Trophoblast cell (in vitro differentiated cells and primary cell): Measurements from ENCODE around the gene SHOX.
"Not testable (repeated sequence)": the region's sequence is repeated elsewhere in the genome, so short reads cannot be mapped to it uniquely, and the experiment has no call there.

Experiments used
- DNase-seq, 2 donors: peaks; one replicate each; pipeline ENCODE4 v3.0.0-alpha.2; 2016
- H2AFZ ChIP-seq: 2 replicates; pipeline ENCODE4 v1.6.1; 2013; ENCODE audit warnings: low read length, moderate library complexity, mild to moderate bottlenecking; ENCODE audit not compliant: insufficient read depth, poor library complexity
- H2AK5ac ChIP-seq: 2 replicates; pipeline ENCODE4 v1.6.1; 2013; ENCODE audit warnings: mild to moderate bottlenecking, low read length
- H2BK120ac ChIP-seq: 2 replicates; pipeline ENCODE4 v1.6.1; 2013; ENCODE audit warnings: low read length, mild to moderate bottlenecking, moderate library complexity; ENCODE audit not compliant: insufficient read depth, poor library complexity
- H2BK12ac ChIP-seq: 2 replicates; pipeline ENCODE4 v1.6.1; 2013; ENCODE audit warnings: mild to moderate bottlenecking, low read length, moderate library complexity
- H2BK5ac ChIP-seq: 2 replicates; pipeline ENCODE4 v1.6.1; 2013; ENCODE audit warnings: low read length, low read depth, moderate library complexity, mild to moderate bottlenecking; ENCODE audit not compliant: poor library complexity
- H3K14ac ChIP-seq: 2 replicates; pipeline ENCODE4 v1.6.1; 2013; ENCODE audit warnings: mild to moderate bottlenecking, low read length
- H3K18ac ChIP-seq: 2 replicates; pipeline ENCODE4 v1.6.1; 2013; ENCODE audit warnings: mild to moderate bottlenecking, low read length
- H3K23ac ChIP-seq: 2 replicates; pipeline ENCODE4 v1.6.1; 2013; ENCODE audit warnings: low read length
- H3K27ac ChIP-seq: 2 replicates; pipeline ENCODE4 v1.5.1; 2013; ENCODE audit warnings: low read depth, mild to moderate bottlenecking, inconsistent platforms, low read length, moderate library complexity
- H3K27me3 ChIP-seq: 2 replicates; pipeline ENCODE4 v1.6.1; 2013; ENCODE audit warnings: inconsistent platforms, mild to moderate bottlenecking, low read length, moderate library complexity; ENCODE audit not compliant: insufficient read depth
- H3K36me3 ChIP-seq, 2 experiments: 1 replicate in 1 of 2; 2 replicates in 1 of 2; pipeline ENCODE4 v1.6.1; 2013; ENCODE audit warnings: low read length in 2 of 2, mild to moderate bottlenecking in 2 of 2, moderate library complexity in 1 of 2; ENCODE audit not compliant: insufficient read depth in 2 of 2, control insufficient read depth in 1 of 2
- H3K4ac ChIP-seq: 2 replicates; pipeline ENCODE4 v1.6.1; 2013; ENCODE audit warnings: low read depth, mild to moderate bottlenecking, low read length, moderate library complexity
- H3K4me1 ChIP-seq, 2 experiments: 1 replicate in 1 of 2; 2 replicates in 1 of 2; pipeline ENCODE4 v1.6.1; 2013; ENCODE audit warnings: low read length in 2 of 2, mild to moderate bottlenecking in 2 of 2, moderate library complexity in 1 of 2; ENCODE audit not compliant: insufficient read depth in 2 of 2, control insufficient read depth in 1 of 2
- H3K4me2 ChIP-seq: 2 replicates; pipeline ENCODE4 v1.6.1; 2013; ENCODE audit warnings: inconsistent platforms, mild to moderate bottlenecking, low read length, moderate library complexity
- H3K4me3 ChIP-seq: 2 replicates; pipeline ENCODE4 v1.5.1; 2013; ENCODE audit warnings: mild to moderate bottlenecking, low read depth, low read length, inconsistent platforms
- H3K79me1 ChIP-seq: one replicate; pipeline ENCODE4 v1.6.1; 2013; ENCODE audit warnings: low read length
- H3K79me2 ChIP-seq: 2 replicates; pipeline ENCODE4 v1.6.1; 2013; ENCODE audit warnings: low read length, mild to moderate bottlenecking; ENCODE audit not compliant: control insufficient read depth, insufficient read depth, poor library complexity
- H3K9ac ChIP-seq: 2 replicates; pipeline ENCODE4 v1.6.1; 2013; ENCODE audit warnings: mild to moderate bottlenecking, low read length
- H3K9me3 ChIP-seq: 2 replicates; pipeline ENCODE4 v1.6.1; 2013; ENCODE audit warnings: low read depth, mild to moderate bottlenecking, control low read depth, inconsistent platforms, low read length; ENCODE audit not compliant: insufficient read depth
- H4K12ac ChIP-seq: 2 replicates; pipeline ENCODE4 v1.6.1; 2013; ENCODE audit warnings: low read depth, mild to moderate bottlenecking, low read length, moderate library complexity
- H4K8ac ChIP-seq: 2 replicates; pipeline ENCODE4 v1.6.1; 2013; ENCODE audit warnings: low read depth, mild to moderate bottlenecking, low read length, moderate library complexity
- H4K91ac ChIP-seq: one replicate; pipeline ENCODE4 v1.6.1; 2013; ENCODE audit warnings: low read depth, mild to moderate bottlenecking, low read length, moderate library complexity
- WGBS: extraction: QIAGEN DNeasy Blood & Tissue Kit; methylation state at CpG from one replicate; pipeline ENCODE4 v1.1.7; 2013; ENCODE audit warnings: missing lambda C conversion rate; ENCODE audit not compliant: insufficient read length, insufficient coverage; ENCODE audit errors: extremely low coverage; 5-methylcytosine and 5-hydroxymethylcytosine counted together

SHOX gene

DNA sequence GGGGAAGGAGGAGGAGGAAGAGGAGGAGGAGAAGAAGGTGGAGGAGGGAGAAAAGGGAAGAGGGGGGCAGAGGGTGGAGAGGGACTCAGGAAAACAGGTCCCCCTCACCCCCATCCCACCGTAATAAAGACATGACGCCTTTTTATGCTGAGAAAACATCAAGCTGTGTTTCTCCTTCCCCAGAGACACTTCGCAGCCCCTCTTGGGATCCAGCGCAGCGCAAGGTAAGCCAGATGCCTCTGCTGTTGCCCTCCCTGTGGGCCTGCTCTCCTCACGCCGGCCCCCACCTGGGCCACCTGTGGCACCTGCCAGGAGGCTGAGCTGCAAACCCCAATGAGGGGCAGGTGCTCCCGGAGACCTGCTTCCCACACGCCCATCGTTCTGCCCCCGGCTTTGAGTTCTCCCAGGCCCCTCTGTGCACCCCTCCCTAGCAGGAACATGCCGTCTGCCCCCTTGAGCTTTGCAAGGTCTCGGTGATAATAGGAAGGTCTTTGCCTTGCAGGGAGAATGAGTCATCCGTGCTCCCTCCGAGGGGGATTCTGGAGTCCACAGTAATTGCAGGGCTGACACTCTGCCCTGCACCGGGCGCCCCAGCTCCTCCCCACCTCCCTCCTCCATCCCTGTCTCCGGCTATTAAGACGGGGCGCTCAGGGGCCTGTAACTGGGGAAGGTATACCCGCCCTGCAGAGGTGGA, 45.3 kb upstream of the SHOX start:
- H3K14ac ChIP-seq: no peak overlapping the region
- no peak overlapping the region for H3K9ac ChIP-seq
- H3K23ac ChIP-seq: no peak overlapping the region
- no peak overlapping the region for H3K27ac ChIP-seq
- H3K4ac ChIP-seq: no peak overlapping the region
- no peak overlapping the region for H2BK12ac ChIP-seq
- H3K9me3 ChIP-seq: no peaks in the 10 kb centered on the region
- H3K4me1 ChIP-seq: peaks cover 2 to 3% of the 10 kb centered on the region in 2 experiments
- DNase-seq: no peak
- H3K36me3 ChIP-seq: no peaks in the 10 kb centered on the region
- no peak overlapping the region for H4K12ac ChIP-seq
- H2AFZ ChIP-seq: no peak overlapping the region
- no peak overlapping the region for H2BK120ac ChIP-seq
- H3K79me2 ChIP-seq: no peaks in the 10 kb centered on the region
- no peak overlapping the region for H4K8ac ChIP-seq
- H3K4me2 ChIP-seq: no peak overlapping the region
- no peak overlapping the region for H3K18ac ChIP-seq
- H3K27me3 ChIP-seq: no peaks in the 10 kb centered on the region
- H2AK5ac ChIP-seq: no peak overlapping the region
- H4K91ac ChIP-seq: no peak overlapping the region
- H3K4me3 ChIP-seq: no peak overlapping the region
- H2BK5ac ChIP-seq: no peak overlapping the region
- no CpG with 5 or more reads among the region's 21 CpGs for WGBS
- H3K79me1 ChIP-seq: no peaks in the 10 kb centered on the region

DNA sequence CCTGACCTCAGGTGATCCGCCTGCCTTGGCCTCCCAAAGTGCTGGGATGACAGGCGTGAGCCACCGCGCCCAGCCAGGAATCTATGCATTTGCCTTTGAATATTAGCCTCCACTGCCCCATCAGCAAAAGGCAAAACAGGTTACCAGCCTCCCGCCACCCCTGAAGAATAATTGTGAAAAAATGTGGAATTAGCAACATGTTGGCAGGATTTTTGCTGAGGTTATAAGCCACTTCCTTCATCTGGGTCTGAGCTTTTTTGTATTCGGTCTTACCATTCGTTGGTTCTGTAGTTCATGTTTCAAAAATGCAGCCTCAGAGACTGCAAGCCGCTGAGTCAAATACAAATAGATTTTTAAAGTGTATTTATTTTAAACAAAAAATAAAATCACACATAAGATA, 44.2 kb upstream of the SHOX start:
- Histone ChIP-seq H2AK5ac (no peak overlapping the region), H2BK120ac (no peak overlapping the region), H4K91ac (no peak overlapping the region), H3K79me1 (no peaks in the 10 kb centered on the region), H2BK5ac (no peak overlapping the region), H3K4me1 (peaks cover 2 to 3% of the 10 kb centered on the region in 2 experiments), H3K27me3 (no peaks in the 10 kb centered on the region), H3K9ac (no peak overlapping the region), H3K18ac (no peak overlapping the region), H3K4me2 (no peak overlapping the region), H3K9me3 (no peaks in the 10 kb centered on the region), H3K79me2 (no peaks in the 10 kb centered on the region), H4K8ac (no peak overlapping the region), H4K12ac (no peak overlapping the region), H3K36me3 (no peaks in the 10 kb centered on the region), H3K23ac (no peak overlapping the region), H3K27ac (no peak overlapping the region), H2BK12ac (no peak overlapping the region), H3K14ac (no peak overlapping the region), H3K4ac (no peak overlapping the region), H2AFZ (no peak overlapping the region), H3K4me3 (no peak overlapping the region)
- no peak for DNase-seq
- WGBS: no CpG with 5 or more reads among the region's 8 CpGs

DNA sequence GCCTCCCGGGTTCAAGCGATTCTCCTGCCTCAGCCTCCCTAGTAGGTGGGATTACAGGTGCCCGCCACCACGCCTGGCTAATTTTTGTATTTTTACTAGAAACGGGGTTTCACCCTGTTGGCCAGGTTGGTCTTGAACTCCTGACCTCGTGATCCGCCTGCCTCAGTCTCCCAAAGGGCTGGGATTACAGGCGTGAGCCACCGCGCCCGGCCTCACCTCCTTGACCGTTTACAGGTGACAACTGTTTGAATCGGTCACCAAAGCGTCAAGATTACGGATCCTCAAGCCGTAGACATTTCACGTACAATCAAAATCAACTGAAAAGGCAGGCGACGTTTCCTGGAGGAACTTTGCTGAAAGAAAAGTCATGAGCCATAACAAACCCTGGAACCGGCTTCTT, 41.3 kb upstream of the SHOX start:
- not testable (repeated sequence) for H3K4ac ChIP-seq, H3K23ac ChIP-seq, DNase-seq, H3K27me3 ChIP-seq, H3K36me3 ChIP-seq, H4K12ac ChIP-seq, H3K79me2 ChIP-seq, H3K9me3 ChIP-seq, H3K79me1 ChIP-seq, H3K4me2 ChIP-seq, H3K27ac ChIP-seq, H3K18ac ChIP-seq, H3K4me3 ChIP-seq, H2BK12ac ChIP-seq, H3K14ac ChIP-seq, H3K4me1 ChIP-seq, H2AFZ ChIP-seq, H2BK5ac ChIP-seq, H2AK5ac ChIP-seq, H4K8ac ChIP-seq, H3K9ac ChIP-seq, H4K91ac ChIP-seq, H2BK120ac ChIP-seq
- no CpG with 5 or more reads among the region's 20 CpGs for WGBS

DNA sequence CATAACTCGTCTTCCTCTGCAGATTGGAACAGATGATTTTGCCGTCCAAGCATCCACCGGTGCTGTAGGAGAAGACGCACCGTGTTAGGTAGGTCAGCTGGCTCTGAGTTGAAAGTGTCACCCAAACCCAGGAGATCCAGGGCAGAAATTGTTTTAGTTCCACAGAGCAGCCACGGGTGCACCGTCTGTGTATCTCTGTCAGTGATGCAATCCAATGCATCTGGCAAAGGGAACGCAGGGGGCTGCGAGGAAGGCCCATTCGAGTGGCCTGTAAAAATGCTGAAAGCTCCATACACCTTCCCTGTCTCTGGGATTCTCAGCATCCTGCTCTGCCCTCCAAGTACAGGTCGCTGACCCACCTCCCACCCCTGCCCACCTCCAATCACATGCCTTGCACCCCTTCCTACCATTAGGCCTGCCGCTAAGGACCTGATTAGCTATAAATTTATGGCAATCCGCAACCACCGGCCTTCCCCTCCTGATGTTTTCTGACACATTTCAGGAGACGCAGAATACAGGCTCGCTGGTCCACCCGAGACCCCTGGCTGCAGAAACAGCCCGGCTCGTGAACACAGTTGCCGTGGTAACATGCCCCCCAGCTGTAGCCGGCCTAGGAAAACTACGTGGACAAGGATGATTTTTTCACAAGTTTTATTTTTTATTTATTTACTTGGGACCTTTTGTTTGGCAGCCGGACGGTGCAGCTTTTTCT, 39.7 kb upstream of the SHOX start:
- Histone ChIP-seq H4K12ac (no peak overlapping the region), H3K14ac (no peak overlapping the region), H2AFZ (no peak overlapping the region), H2BK5ac (no peak overlapping the region), H2AK5ac (no peak overlapping the region), H3K79me2 (no peaks in the 10 kb centered on the region), H3K18ac (no peak overlapping the region), H3K4me3 (no peak overlapping the region), H3K9me3 (peaks cover 2% of the 10 kb centered on the region), H3K27me3 (no peaks in the 10 kb centered on the region), H4K91ac (no peak overlapping the region), H3K4me2 (no peak overlapping the region), H3K79me1 (no peaks in the 10 kb centered on the region), H3K9ac (no peak overlapping the region), H2BK12ac (no peak overlapping the region), H4K8ac (no peak overlapping the region), H2BK120ac (no peak overlapping the region), H3K36me3 (no peaks in the 10 kb centered on the region), H3K4ac (no peak overlapping the region), H3K27ac (no peak overlapping the region), H3K4me1 (no peaks in the 10 kb centered on the region), H3K23ac (no peak overlapping the region)
- DNase-seq: no peak
- no CpG with 5 or more reads among the region's 24 CpGs for WGBS
